ENCODE data around the gene ST6GAL1.

ST6GAL1 gene

DNA sequence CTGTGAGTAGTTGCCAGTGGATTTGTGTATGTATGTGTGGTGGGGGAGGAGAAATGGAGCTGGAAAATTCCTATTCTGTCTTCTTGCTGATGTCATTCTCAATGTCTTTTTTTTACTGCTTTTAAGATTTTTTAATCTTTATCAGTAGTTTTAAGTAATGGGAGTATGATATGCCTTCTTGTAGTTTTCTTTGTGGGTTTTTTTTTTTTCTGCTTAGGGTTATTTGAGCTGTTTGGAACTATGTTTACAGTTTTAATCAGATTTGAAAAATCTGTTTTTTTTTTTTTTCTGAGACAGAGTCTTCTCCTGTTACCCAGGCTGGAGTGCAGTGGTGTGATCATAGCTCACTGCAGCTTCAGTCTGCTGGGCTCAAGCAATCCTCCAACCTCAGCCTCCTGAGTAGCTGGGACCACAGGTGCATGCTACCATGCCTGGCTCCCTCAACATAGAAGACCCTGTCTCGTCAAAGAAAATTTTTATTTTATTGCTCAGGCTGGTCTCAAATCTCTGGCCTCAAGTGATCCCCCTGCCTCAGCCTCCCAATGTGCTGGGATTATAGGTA lies 171.8 kb downstream of the ST6GAL1 start:
- DNase-seq (ENCODE audit: extremely low read depth in 1 of 2, low read depth in 1 of 2): no peak

GRCh38 chr3:187103251-187103650 lies 172.9 kb downstream of the ST6GAL1 start:
- DNase-seq (ENCODE audit: extremely low read depth in 1 of 2, low read depth in 1 of 2): no peak

- DNase-seq (ENCODE audit: extremely low read depth in 1 of 2, low read depth in 1 of 2): no peak
Measured at GRCh38 chr3:187104342-187104741, 174.0 kb downstream of the ST6GAL1 start.

GRCh38 chr3:187104933-187105332 lies 174.6 kb downstream of the ST6GAL1 start:
- DNase-seq (ENCODE audit: extremely low read depth in 1 of 2, low read depth in 1 of 2): no peak

DNA sequence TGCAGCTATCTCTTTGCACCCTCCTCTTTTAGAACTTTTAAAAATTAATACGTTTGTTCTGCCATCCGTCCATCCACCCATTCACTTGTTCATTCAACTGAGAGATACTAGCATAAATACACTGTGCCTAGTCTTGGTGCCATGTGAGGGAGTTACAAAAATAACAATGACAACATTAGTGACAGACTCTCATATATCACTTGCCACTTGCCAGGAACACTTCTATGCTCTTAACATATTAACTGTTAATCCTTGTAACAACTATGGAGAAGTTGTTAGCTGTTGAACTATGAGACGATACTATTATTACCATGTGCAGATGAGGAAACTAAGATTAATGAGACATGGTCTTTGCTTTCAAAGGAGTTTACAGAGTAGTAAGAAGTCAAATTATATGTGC lies 175.4 kb downstream of the ST6GAL1 start:
- no peak for DNase-seq (ENCODE audit: extremely low read depth in 1 of 2, low read depth in 1 of 2)

GRCh38 chr3:187107989-187108388 lies 177.7 kb downstream of the ST6GAL1 start:
- no peak for DNase-seq (ENCODE audit: extremely low read depth in 1 of 2, low read depth in 1 of 2)

DNA sequence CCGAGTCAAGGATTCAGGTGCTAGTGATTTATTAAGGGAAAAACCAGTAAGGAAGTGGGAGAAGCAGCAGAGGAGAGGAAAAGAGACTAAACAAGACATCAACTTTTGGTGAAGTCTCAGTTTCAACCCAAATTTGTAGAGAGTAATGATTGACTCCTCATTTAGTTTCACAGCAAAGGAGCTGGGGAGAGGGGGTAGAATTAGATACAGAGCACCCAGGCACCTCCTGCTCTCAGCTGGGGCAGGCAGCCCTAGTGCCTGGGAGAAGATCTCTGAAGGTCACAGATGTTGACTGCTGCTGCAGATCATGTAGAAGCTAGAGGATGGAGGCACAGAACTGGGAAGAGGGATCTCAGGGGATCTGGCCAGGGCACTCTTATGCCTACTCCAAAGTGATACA lies 179.8 kb downstream of the ST6GAL1 start:
- no peak for DNase-seq (ENCODE audit: extremely low read depth in 1 of 2, low read depth in 1 of 2)

DNA sequence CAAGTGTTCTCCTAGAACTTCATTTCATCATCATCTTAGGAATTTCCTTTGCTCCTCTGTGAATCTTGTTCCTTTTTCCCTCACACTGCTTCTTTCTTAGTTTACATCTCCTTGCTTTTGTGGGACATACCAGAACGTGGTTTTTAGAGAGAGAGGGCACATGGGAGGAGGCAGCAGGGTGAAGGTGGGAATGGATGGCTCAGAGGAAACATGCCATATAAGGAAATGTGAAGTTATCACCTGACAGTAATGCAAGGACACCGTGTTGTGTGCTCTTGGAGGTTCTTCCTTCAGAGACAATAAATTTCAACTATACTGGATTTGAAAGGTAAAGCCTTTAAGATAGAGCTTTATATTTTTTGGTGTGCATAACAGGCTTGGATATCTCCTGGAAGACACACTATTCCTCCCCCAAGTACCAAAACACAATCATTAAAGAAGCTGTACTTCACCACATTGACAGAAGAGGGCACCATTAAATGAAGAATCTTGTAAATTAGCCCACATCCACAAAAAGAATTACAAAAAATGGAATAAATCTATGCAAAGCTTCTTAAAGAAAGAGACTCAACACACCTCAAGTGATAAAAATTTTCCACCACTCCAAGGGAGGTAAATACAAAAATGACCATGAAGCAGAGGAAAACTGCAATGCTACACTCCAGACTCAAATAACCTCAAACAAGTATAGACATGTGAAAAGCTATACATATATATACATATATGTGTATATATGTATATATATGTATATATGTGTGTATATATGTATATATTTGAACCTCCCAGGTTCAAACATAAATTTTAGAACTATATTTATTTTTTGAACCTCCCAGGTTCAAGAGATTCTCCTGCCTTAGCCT lies 182.8 kb downstream of the ST6GAL1 start:
- no peak for DNase-seq (ENCODE audit: extremely low read depth in 1 of 2, low read depth in 1 of 2)

DNA sequence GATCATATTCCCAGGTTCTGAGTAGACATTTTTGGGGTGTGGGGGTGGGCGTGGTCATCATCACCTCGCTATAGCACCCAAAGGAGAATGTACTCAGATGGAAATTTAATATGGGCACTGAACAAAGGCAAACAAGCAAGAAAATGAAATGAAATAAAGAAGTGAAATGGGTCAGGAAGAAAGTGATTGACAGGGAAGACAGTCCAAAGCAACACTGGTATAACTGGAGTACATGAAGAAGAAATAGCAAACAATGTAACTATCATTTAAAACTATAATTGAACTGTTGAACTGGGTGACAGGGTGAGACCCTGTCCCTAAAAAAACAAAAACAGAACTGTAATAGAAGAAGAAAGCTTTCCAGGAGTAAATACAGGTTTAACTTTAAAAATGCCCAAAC lies 184.2 kb downstream of the ST6GAL1 start:
- no peak for DNase-seq (ENCODE audit: extremely low read depth in 1 of 2, low read depth in 1 of 2)

DNA sequence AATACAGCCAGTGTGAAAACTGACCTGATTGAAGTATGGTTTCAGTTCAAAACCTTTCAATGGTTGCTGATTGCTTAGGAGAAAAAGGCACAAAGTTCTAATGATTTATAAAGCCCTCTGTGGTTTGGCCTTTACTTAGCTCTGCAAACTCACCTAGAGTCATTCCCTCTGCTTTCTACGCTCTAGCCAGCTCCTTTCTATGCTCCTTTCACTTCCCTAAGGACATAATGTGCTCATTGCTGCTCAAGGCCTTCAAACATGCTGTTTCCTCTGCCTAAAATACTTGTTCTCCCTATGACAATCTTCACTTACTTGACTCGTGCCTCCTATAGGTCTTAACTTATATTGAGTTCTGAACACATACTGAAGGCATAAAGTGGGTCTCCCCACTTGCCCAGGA lies 190.0 kb downstream of the ST6GAL1 start:
- no peak for DNase-seq (ENCODE audit: extremely low read depth in 1 of 2, low read depth in 1 of 2)

DNA sequence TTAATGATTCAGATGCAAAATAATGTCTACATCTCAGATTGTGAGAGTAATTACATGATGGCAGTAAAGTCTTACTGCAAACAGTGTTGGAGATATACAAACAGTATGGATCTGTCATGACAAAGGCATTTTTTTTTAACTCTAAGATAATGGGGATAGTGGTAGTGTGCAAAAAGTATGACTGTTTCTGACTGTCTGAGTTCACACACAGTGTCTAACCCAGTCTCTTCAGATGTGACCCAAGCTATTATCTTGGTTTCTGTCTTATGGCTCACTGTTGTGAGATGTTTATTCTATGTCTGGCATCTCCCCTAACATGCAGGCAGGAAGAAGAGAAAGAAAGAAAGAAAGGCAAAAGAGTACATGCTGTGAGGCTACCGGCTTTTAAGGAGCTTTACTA lies 191.9 kb downstream of the ST6GAL1 start:
- DNase-seq (ENCODE audit: extremely low read depth in 1 of 2, low read depth in 1 of 2): no peak

DNA sequence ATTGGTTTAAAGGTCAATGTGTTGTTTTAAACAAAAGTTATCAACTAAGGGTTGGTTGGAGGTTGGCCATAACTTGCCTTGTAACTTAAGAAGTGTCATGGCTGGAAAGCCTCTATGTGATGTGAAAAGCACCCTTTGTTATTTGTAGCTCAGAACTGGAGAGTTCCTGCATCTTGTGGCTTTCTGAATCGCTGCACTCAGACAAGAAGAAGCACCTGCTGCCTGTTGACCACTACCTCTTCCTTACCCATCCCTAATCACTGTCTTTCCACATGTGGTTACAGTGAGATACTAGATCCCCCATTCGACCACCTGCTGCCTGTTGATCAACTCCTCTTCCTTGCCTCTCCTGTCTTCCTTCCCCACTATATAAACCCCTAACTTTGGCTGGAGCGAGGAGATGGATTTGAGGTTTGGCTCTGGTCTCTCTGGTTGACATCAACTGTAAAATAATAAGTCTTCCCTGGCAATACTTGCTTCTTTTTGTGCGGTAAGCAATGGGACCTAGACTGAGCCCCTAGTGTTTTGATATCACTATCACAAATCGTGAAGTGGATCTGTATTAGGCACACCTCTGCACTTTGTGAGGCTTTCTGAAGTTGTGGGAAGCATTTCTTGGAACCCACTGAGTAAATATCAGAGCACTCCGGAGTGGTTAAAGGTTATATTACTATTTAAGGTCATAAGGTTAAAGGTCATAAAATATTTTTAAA lies 195.1 kb downstream of the ST6GAL1 start:
- no peak for DNase-seq (ENCODE audit: extremely low read depth in 1 of 2, low read depth in 1 of 2)

All from activated CD8-positive, alpha-beta memory T cell treated with anti-CD3 and anti-CD28 coated beads for 1 hour (primary cell).